A673 (cell line): Measurements from ENCODE around the gene SLC1A4. TPM values are rescaled to one million over a fixed set of nuclear protein-coding genes. Genes with fewer than 3 reads are reported as not detected.

Experiments used
- BruUV-seq: library from RNA; stranded (reverse); fragments of 400-500 nt; replicated peaks from 2 replicates; lab custom pipeline; 2021; lab: Mats Ljungman, UMichigan
- CTCF ChIA-PET: fragments of 300-600 bp; sonication (Branson Sonifier 250); formaldehyde crosslinking; loops from one replicate; lab custom pipeline; 2022; ENCODE audit warnings: antibody characterized with exemption; lab: Charles Lee
- POLR2A ChIA-PET: fragments of 300-600 bp; sonication (Branson Sonifier 250); formaldehyde crosslinking; loops from one replicate; lab custom pipeline; 2022; ENCODE audit warnings: antibody characterized with exemption; ENCODE audit not compliant: low non-redundant PET; lab: Charles Lee
- DNase-seq: peaks from one replicate; pipeline ENCODE4 v3.0.0-alpha.2; 2015; ENCODE audit warnings: low spot score
- H3K27ac ChIP-seq: fragments of 200-600 bp; sonication (generic); 2 replicates; pipeline ENCODE4 v1.5.1; 2016; ENCODE audit warnings: mixed run types, low read depth, mild to moderate bottlenecking, mixed read lengths, antibody characterized with exemption, low read length; ENCODE audit not compliant: poor library complexity, severe bottlenecking
- H3K27me3 ChIP-seq: fragments of 200-600 bp; sonication (generic); replicated peaks from 2 replicates; pipeline ENCODE4 v1.6.1; 2017; ENCODE audit warnings: mixed run types, low read depth, mild to moderate bottlenecking, mixed read lengths, antibody characterized with exemption, low read length; ENCODE audit not compliant: insufficient read depth, poor library complexity
- H3K36me3 ChIP-seq: fragments of 200-600 bp; sonication (generic); 2 replicates; pipeline ENCODE4 v1.6.1; 2016; ENCODE audit warnings: mixed run types, mild to moderate bottlenecking, mixed read lengths, antibody characterized with exemption, low read length; ENCODE audit not compliant: insufficient read depth, poor library complexity, severe bottlenecking
- H3K4me1 ChIP-seq: fragments of 200-600 bp; sonication (generic); 2 replicates; pipeline ENCODE4 v1.6.1; 2017; ENCODE audit warnings: mixed run types, mild to moderate bottlenecking, mixed read lengths, antibody characterized with exemption, low read length; ENCODE audit not compliant: insufficient read depth, poor library complexity, severe bottlenecking
- H3K4me3 ChIP-seq: fragments of 200-600 bp; sonication (generic); 2 replicates; pipeline ENCODE4 v1.5.1; 2016; ENCODE audit warnings: low read depth, mixed run types, mild to moderate bottlenecking, mixed read lengths, low read length; ENCODE audit not compliant: poor library complexity, severe bottlenecking
- H3K9me3 ChIP-seq: fragments of 200-600 bp; sonication (generic); 2 replicates; pipeline ENCODE4 v1.6.1; 2016; ENCODE audit warnings: mixed run types, low read depth, mild to moderate bottlenecking, mixed read lengths, antibody characterized with exemption, low read length; ENCODE audit not compliant: poor library complexity, severe bottlenecking
- EZH2 ChIP-seq: fragments of 200-600 bp; sonication (generic); IDR thresholded peaks from 2 replicates; pipeline ENCODE4 v1.6.1; 2017; ENCODE audit warnings: borderline replicate concordance, low read depth, mild to moderate bottlenecking, mixed read lengths, antibody characterized with exemption, low read length; ENCODE audit not compliant: poor library complexity, severe bottlenecking
- intact Hi-C: fragments of 100-400 bp; cut with micrococcal nuclease; formaldehyde crosslinking; loops from one replicate; pipeline ENCODE4 v1.10.0; 2022; ENCODE audit not compliant: unreplicated experiment
- total RNA-seq: library from RNA; stranded (reverse); gene quantifications from 2 replicates; pipeline ENCODE4 v1.2.3, GENCODE V29; 2021
- TF ChIP-seq, protein P1 (sequence below): fragments of 300-800, 200-600 bp; sonication (generic); conservative IDR thresholded peaks from 2 replicates; pipeline ENCODE4 v1.5.1; 2017; ENCODE audit warnings: low read depth, mild to moderate bottlenecking, antibody characterized with exemption, low read length, moderate library complexity, mixed read lengths

SLC1A4 gene
- total RNA-seq, 1 experiment from 2014 or later = 78.1 TPM

DNA sequence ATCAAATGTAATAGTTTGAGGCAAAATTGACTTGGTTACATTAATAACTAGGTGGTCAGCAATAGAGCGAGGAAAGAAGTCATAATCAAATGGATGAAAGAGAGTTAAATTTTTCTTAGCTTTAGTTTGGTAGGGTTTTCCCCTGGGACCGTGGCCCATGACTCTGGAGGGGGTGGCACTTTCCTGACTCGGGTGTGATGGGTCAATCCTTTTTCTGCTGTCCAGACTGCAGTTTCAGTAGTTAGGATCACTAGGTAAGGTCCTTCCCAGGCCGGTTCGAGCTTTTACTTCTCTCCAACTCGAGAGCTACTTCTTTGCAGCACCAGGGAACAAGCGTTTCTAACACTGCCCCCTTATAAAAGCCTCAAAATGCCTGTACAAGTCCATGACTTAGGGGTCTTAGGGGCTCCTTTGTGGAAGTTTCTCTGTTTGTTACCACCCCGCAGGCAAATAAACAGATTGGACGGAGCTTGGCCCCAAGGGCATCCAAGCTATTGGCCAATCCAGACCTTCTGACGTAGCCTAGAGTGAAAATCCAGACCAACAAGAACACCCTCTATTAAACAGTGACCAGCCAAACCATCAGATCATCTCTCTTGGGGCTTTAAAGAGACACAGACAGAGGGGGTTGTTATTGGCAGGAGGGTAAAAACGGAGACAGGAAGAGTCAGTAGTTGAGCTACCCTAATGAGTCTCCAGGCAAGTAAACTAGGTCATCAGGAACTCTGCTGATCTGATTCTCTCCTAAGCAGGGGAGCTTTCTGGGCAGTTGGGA, 57.6 kb downstream of the SLC1A4 start:
- no peak for TF ChIP-seq EZH2
- TF ChIP-seq, protein P1, sequence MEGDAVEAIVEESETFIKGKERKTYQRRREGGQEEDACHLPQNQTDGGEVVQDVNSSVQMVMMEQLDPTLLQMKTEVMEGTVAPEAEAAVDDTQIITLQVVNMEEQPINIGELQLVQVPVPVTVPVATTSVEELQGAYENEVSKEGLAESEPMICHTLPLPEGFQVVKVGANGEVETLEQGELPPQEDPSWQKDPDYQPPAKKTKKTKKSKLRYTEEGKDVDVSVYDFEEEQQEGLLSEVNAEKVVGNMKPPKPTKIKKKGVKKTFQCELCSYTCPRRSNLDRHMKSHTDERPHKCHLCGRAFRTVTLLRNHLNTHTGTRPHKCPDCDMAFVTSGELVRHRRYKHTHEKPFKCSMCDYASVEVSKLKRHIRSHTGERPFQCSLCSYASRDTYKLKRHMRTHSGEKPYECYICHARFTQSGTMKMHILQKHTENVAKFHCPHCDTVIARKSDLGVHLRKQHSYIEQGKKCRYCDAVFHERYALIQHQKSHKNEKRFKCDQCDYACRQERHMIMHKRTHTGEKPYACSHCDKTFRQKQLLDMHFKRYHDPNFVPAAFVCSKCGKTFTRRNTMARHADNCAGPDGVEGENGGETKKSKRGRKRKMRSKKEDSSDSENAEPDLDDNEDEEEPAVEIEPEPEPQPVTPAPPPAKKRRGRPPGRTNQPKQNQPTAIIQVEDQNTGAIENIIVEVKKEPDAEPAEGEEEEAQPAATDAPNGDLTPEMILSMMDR = no peak
- Histone ChIP-seq H3K4me1 (no peaks in the 10 kb centered on the region), H3K27ac (no peak overlapping the region), H3K9me3 (no peaks in the 10 kb centered on the region), H3K4me3 (no peak overlapping the region), H3K36me3 (no peaks in the 10 kb centered on the region), H3K27me3 (no peaks in the 10 kb centered on the region)
- intact Hi-C loops = no loop called here
- ChIA-PET CTCF (interaction anchor here (0.6 to 1.5 kb wide), 2 partner anchors 18 to 129 kb away, joined by 4 to 9 read pairs; no protein-coding TSS in a partner anchor), POLR2A (interaction anchor here (0.6 kb wide), 1 partner anchor 9 kb away, joined by 3 read pairs; no protein-coding TSS in a partner anchor)
- no TSS peak for BruUV-seq
- no peak for DNase-seq

GRCh38 chr2:65049010-65049639, 59.9 kb downstream of the SLC1A4 start:
- H3K36me3 ChIP-seq = no peaks in the 10 kb centered on the region
- intact Hi-C loops = no loop called here
- no peaks in the 10 kb centered on the region for H3K27me3 ChIP-seq
- BruUV-seq = no TSS peak
- POLR2A ChIA-PET = interaction anchor here (0.6 kb wide), 1 partner anchor 15 kb away, joined by 3 read pairs; no protein-coding TSS in a partner anchor
- H3K9me3 ChIP-seq = no peaks in the 10 kb centered on the region
- TF ChIP-seq, protein P1 = no peak
- no peak for TF ChIP-seq EZH2
- no peak for DNase-seq
- CTCF ChIA-PET = no interaction called here
- no peaks in the 10 kb centered on the region for H3K4me1 ChIP-seq
- no peak overlapping the region for H3K27ac ChIP-seq
- H3K4me3 ChIP-seq = no peak overlapping the region

GRCh38 chr2:65050931-65051330, 61.7 kb downstream of the SLC1A4 start:
- no peak overlapping the region for H3K4me3 ChIP-seq
- DNase-seq = no peak
- no TSS peak for BruUV-seq
- TF ChIP-seq EZH2 = no peak
- TF ChIP-seq, protein P1 = no peak
- no peaks in the 10 kb centered on the region for H3K27me3 ChIP-seq
- H3K36me3 ChIP-seq = no peaks in the 10 kb centered on the region
- ChIA-PET CTCF (interaction anchor here (0.7 kb wide), 2 partner anchors 18 to 402 kb away, joined by 3 to 7 read pairs; no protein-coding TSS in a partner anchor), POLR2A (no interaction called here)
- intact Hi-C loops = no loop called here
- H3K9me3 ChIP-seq = no peaks in the 10 kb centered on the region
- H3K4me1 ChIP-seq = no peaks in the 10 kb centered on the region
- H3K27ac ChIP-seq = no peak overlapping the region
